HepG2 (cell line): ENCODE results near the gene XPO1. TPM values are rescaled to one million over a fixed set of nuclear protein-coding genes. Genes with fewer than 3 reads are reported as not detected.

Experiments used
- ATAC-seq: fragments of 200-7000 bp; cut with Tn5 transposase; 3 replicates; pipeline ENCODE4 v1.9.1; 2020; ENCODE audit warnings: mild to moderate bottlenecking, moderate library complexity
- BruUV-seq: library from RNA; stranded (reverse); fragments of 400-500 nt; replicated peaks from 2 replicates; lab custom pipeline; 2021; lab: Mats Ljungman, UMichigan
- CTCF ChIA-PET: fragments of 300-600 bp; formaldehyde crosslinking; extraction: SDS; loops from one replicate; lab custom pipeline; 2021; ENCODE audit warnings: low total read pairs, inconsistent platforms, low intra/inter-chr PET ratio; lab: Yijun Ruan, JAX
- POLR2A ChIA-PET: fragments of 350-600 bp; sonication (Branson Sonifier 250); formaldehyde crosslinking; loops from one replicate; lab custom pipeline; 2020; ENCODE audit warnings: antibody characterized with exemption, inconsistent platforms; lab: Yijun Ruan, JAX
- DNase-seq: peaks from one replicate; pipeline ENCODE4 v3.0.0-alpha.2; 2015; ENCODE audit warnings: low spot score
- FAIRE-seq: peaks from 3 replicates; lab custom pipeline; 2011; peaks lifted over from hg19 to GRCh38; lab: Jason Lieb, UNC
- H2AFZ ChIP-seq: one replicate; pipeline ENCODE4 v1.6.1; 2011; ENCODE audit warnings: low read length, inconsistent platforms
- H3K27ac ChIP-seq: fragments of 300-600 bp; 3 replicates; pipeline ENCODE4 v1.8.0; 2011; ENCODE audit warnings: mixed run types, mild to moderate bottlenecking, mixed read lengths, low read length, inconsistent platforms; ENCODE audit not compliant: insufficient read depth; ENCODE audit errors: extremely low read length
- H3K27me3 ChIP-seq, 2 experiments: fragments of 200-600 bp in 1 of 2; 2 replicates in 1 of 2; 3 replicates in 1 of 2; pipeline versions ENCODE4 v1.6.0 to v1.8.0; 2011; ENCODE audit warnings: low read length in 2 of 2, mild to moderate bottlenecking in 2 of 2, moderate library complexity in 2 of 2, inconsistent platforms in 1 of 2; ENCODE audit not compliant: insufficient read depth in 2 of 2, control insufficient read depth in 1 of 2
- H3K36me3 ChIP-seq, 2 experiments: fragments of 200-600 bp in 1 of 2; replicated peaks in 1 of 2; 2 replicates in 1 of 2; 3 replicates in 1 of 2; pipeline versions ENCODE4 v1.5.1 to v1.8.0; 2011; ENCODE audit warnings: low read length in 2 of 2, inconsistent platforms in 1 of 2; ENCODE audit not compliant: insufficient read depth in 2 of 2, control insufficient read depth in 1 of 2
- H3K4me1 ChIP-seq: 2 replicates; pipeline ENCODE4 v1.5.1; 2012; ENCODE audit warnings: low read length, inconsistent platforms; ENCODE audit not compliant: insufficient read depth
- H3K4me2 ChIP-seq: 2 replicates; pipeline ENCODE4 v1.6.0; 2011; ENCODE audit warnings: low read depth, low read length, inconsistent platforms
- H3K4me3 ChIP-seq, 3 experiments: fragments of 200-600 bp in 1 of 3; sonication (generic), shearing (Covaris generic) in 1 of 3; replicated peaks in 1 of 3; 2 replicates each; pipeline ENCODE4 v1.5.1; 2011 to 2016; ENCODE audit warnings: low read length in 3 of 3, inconsistent platforms in 2 of 3, low read depth in 2 of 3, mild to moderate bottlenecking in 2 of 3, control low read depth in 1 of 3, mixed read lengths in 1 of 3; ENCODE audit not compliant: insufficient read depth in 1 of 3
- H3K79me2 ChIP-seq: one replicate; pipeline ENCODE4 v1.6.1; 2011; ENCODE audit warnings: low read length, inconsistent platforms; ENCODE audit not compliant: insufficient read depth
- H3K9ac ChIP-seq: 2 replicates; pipeline ENCODE4 v1.6.0; 2011; ENCODE audit warnings: mild to moderate bottlenecking, low read depth, low read length, inconsistent platforms; ENCODE audit not compliant: insufficient read depth
- H3K9me3 ChIP-seq: 2 replicates; pipeline ENCODE4 v1.5.1; 2012; ENCODE audit warnings: mild to moderate bottlenecking, low read length
- H4K20me1 ChIP-seq: 2 replicates; pipeline ENCODE4 v1.6.0; 2011; ENCODE audit warnings: inconsistent platforms, mild to moderate bottlenecking, low read length, moderate library complexity; ENCODE audit not compliant: insufficient read depth
- HHEX ChIP-seq: IDR thresholded peaks from 2 replicates; pipeline ENCODE4 v1.6.1; 2016; ENCODE audit warnings: control low read depth
- ZMYM3 ChIP-seq: sonication (generic); formaldehyde crosslinking; IDR thresholded peaks from 2 replicates; pipeline ENCODE4 v1.5.1; 2020; ENCODE audit warnings: mild to moderate bottlenecking, missing genetic modification reagents
- WGBS: methylation state at CpG from one replicate; pipeline ENCODE4 v1.1.6; 2017; ENCODE audit warnings: low lambda C conversion rate; 5-methylcytosine and 5-hydroxymethylcytosine counted together
- in situ Hi-C: cut with HindIII; loops from 2 replicates; pipeline ENCODE4 v1.10.0; 2017; ENCODE audit warnings: low pct_unique_long_range_greater_than_20kb; ENCODE audit not compliant: extremely low pct_ligation_motif_present
- intact Hi-C: fragments of 100-400 bp; cut with micrococcal nuclease; formaldehyde crosslinking; loops from one replicate; pipeline ENCODE4 v1.10.0; 2022; ENCODE audit not compliant: unreplicated experiment
- polyA plus RNA-seq, 8 experiments: library from polyadenylated mRNA; depleted of rRNA in 3 of 8; stranded (reverse) in 7 of 8; unstranded in 1 of 8; fragments of >200 nt; fragmentation: Illumina TruSeq in 4 of 8; extraction: Trizol in 4 of 8; gene quantifications; 2 replicates each; pipeline versions ENCODE4 v1.2.1 to v1.2.3, GENCODE V29; 2011 to 2016; ENCODE audit warnings: low read depth in 4 of 8, missing spikeins in 1 of 8, mixed read lengths in 1 of 8; ENCODE audit not compliant: insufficient read depth in 1 of 8
- total RNA-seq, 5 experiments: library from RNA; depleted of rRNA; stranded (reverse); fragments of >200 nt; fragmentation: Illumina TruSeq; extraction: Trizol; gene quantifications; 2 replicates each; pipeline ENCODE4 v1.2.3, GENCODE V29; 2016; ENCODE audit warnings: low read depth in 1 of 5
- TF ChIP-seq, protein P1 (sequence below): sonication (generic); formaldehyde crosslinking; IDR thresholded peaks from 2 replicates; pipeline ENCODE4 v1.5.1; 2020; ENCODE audit warnings: mild to moderate bottlenecking, missing genetic modification reagents, moderate library complexity
- TF ChIP-seq, protein P2 (sequence below): sonication (generic); formaldehyde crosslinking; IDR thresholded peaks from 2 replicates; pipeline ENCODE4 v1.5.1; 2020; ENCODE audit warnings: missing genetic modification reagents, mild to moderate bottlenecking, borderline replicate concordance

Gene XPO1
- total and polyA plus RNA-seq, 2 of the 13 experiments (the other 11 are each of a cell fraction or from before 2014, with no cell fraction given), result 67.4 to 212 TPM

DNA sequence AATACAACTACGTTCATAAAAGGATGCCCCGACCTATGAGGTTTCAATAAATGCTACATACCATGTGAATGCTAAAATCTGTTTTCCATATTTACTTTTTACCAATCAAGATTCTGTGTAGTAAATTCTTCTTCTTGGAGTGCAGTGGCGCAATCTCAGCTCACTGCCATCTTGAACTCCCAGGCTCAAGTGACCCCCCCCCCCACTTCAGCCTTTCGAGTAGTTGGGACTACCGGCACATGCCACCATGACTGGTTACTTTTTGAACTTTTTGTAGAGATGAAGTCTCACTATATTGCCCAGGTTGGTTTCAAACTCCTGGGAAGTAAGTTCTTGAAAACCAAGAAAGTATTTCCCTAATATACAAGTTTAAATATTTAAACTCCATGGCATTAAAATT is 52.9 kb downstream of the XPO1 start (continued):
- TF ChIP-seq, protein P1, sequence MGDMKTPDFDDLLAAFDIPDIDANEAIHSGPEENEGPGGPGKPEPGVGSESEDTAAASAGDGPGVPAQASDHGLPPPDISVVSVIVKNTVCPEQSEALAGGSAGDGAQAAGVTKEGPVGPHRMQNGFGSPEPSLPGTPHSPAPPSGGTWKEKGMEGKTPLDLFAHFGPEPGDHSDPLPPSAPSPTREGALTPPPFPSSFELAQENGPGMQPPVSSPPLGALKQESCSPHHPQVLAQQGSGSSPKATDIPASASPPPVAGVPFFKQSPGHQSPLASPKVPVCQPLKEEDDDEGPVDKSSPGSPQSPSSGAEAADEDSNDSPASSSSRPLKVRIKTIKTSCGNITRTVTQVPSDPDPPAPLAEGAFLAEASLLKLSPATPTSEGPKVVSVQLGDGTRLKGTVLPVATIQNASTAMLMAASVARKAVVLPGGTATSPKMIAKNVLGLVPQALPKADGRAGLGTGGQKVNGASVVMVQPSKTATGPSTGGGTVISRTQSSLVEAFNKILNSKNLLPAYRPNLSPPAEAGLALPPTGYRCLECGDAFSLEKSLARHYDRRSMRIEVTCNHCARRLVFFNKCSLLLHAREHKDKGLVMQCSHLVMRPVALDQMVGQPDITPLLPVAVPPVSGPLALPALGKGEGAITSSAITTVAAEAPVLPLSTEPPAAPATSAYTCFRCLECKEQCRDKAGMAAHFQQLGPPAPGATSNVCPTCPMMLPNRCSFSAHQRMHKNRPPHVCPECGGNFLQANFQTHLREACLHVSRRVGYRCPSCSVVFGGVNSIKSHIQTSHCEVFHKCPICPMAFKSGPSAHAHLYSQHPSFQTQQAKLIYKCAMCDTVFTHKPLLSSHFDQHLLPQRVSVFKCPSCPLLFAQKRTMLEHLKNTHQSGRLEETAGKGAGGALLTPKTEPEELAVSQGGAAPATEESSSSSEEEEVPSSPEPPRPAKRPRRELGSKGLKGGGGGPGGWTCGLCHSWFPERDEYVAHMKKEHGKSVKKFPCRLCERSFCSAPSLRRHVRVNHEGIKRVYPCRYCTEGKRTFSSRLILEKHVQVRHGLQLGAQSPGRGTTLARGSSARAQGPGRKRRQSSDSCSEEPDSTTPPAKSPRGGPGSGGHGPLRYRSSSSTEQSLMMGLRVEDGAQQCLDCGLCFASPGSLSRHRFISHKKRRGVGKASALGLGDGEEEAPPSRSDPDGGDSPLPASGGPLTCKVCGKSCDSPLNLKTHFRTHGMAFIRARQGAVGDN (CRISPR knock-in tag), result no peak

DNA sequence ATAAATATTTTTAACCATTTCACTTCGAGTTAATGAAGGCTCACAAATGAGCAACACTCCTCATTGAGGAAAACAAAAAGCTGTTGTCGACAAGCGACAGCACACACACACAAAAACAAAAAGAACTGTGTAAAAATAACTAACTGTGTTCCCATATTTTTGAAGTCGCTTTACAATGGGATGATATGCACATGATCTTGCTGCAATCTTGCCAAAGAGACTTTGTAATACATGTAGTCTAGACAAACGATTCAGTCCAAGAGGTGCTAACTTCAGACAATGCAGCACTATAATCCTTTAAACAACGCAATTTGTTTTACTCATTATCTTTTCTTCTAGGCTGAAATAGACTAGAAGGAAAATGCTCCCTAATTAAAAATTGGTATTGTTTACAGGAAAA is 60.1 kb downstream of the XPO1 start:
- Histone ChIP-seq H3K4me1 (no peaks in the 10 kb centered on the region), H3K4me2 (no peak overlapping the region), H3K4me3 (no peak overlapping the region), H3K9ac (no peak overlapping the region), H2AFZ (no peak overlapping the region), H3K9me3 (no peaks in the 10 kb centered on the region), H3K27ac (no peak overlapping the region), H3K79me2 (no peaks in the 10 kb centered on the region), H3K27me3 (no peaks in the 10 kb centered on the region), H4K20me1 (no peaks in the 10 kb centered on the region), H3K36me3 (peaks cover 15 to 54% of the 10 kb centered on the region in 2 experiments)
- in situ Hi-C loops, result no loop called here
- no peak for DNase-seq
- ChIA-PET POLR2A (no interaction called here), CTCF (no interaction called here)
- BruUV-seq, result TSS peak; percentile 55
- no peak for ATAC-seq
- TF ChIP-seq, protein P2, sequence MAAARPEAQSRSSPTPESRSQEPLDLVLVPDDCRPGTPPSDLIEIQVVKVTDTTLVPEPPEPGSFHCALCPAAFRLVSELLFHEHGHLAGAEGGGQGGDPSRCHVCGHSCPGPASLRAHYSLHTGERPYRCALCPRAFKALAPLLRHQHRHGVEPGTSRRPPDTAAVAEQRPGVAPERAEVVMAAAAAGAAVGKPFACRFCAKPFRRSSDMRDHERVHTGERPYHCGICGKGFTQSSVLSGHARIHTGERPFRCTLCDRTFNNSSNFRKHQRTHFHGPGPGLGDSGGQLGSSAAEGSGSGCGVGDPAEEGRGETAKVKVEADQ (CRISPR knock-in tag), result no peak
- TF ChIP-seq HHEX (CRISPR knock-in tag), result no peak
- TF ChIP-seq ZMYM3 (CRISPR knock-in tag), result no peak
- WGBS, result 93% methylated on average over 6 of the region's 6 CpGs
- intact Hi-C loops, result no loop called here
- FAIRE-seq, result no peak
